ENCODE measurements around the gene CCNG2. TPM values are rescaled to one million over a fixed set of nuclear protein-coding genes. Genes with fewer than 3 reads are reported as not detected.
A peak's percentile ranks its signal among the peaks of the same experiment; 100 is the strongest.

Gene CCNG2
- total and polyA plus RNA-seq, 2 of the 13 experiments (the other 11 are each of a cell fraction or from before 2014, with no cell fraction given): 3.9 to 11.5 TPM

GRCh38 chr4:77156912-77157858 lies at the start of gene CCNG2 (continued):
- TF ChIP-seq FOXC1 (CRISPR knock-in tag; IDR thresholded peaks at IDR 0.05; ENCODE audit: borderline replicate concordance) (peak; percentile 67; the same call in 1 of the 2 replicates), ZNF891 (CRISPR knock-in tag; IDR thresholded peaks at IDR 0.05) (no peak), NAIF1 (CRISPR knock-in tag; IDR thresholded peaks at IDR 0.05; ENCODE audit: borderline replicate concordance) (0 out of 2 replicates have a peak, but pooled peaks have one; percentile 11), RBM39 (IDR thresholded peaks at IDR 0.05; ENCODE audit: low read depth, low read length, poor library complexity, severe bottlenecking) (peak; percentile 97), HNRNPLL (IDR thresholded peaks at IDR 0.05; ENCODE audit: low read depth, low read length, poor library complexity, severe bottlenecking) (peak; percentile 57), ZNF274 (CRISPR knock-in tag; IDR thresholded peaks at IDR 0.05) (no peak; the same call in 1 of the 2 replicates), ZNF552 (CRISPR knock-in tag; IDR thresholded peaks at IDR 0.05; ENCODE audit: borderline replicate concordance) (no peak; the same call in 1 of the 2 replicates), HOXA3 (CRISPR knock-in tag; IDR thresholded peaks at IDR 0.05) (peak; percentile 33; the same call in 1 of the 2 replicates), POLR2G (IDR thresholded peaks at IDR 0.05; ENCODE audit: low read depth, low read length) (peak; percentile 71), MXI1 (IDR thresholded peaks at IDR 0.05; ENCODE audit: borderline replicate concordance, low read depth, low read length) (peak; percentile 48; the same call in 1 of the 3 replicates), BORCS8-MEF2B (CRISPR knock-in tag; IDR thresholded peaks at IDR 0.05) (peak; percentile 86), YEATS4 (CRISPR knock-in tag; IDR thresholded peaks at IDR 0.05; ENCODE audit: borderline replicate concordance) (peak; percentile 96), ZBTB10 (CRISPR knock-in tag; IDR thresholded peaks at IDR 0.05; ENCODE audit: borderline replicate concordance) (0 out of 2 replicates have a peak, but pooled peaks have one; percentile 46), ZNF770 (CRISPR knock-in tag; IDR thresholded peaks at IDR 0.05) (peak; percentile 91)
- TF ChIP-seq, protein P1, sequence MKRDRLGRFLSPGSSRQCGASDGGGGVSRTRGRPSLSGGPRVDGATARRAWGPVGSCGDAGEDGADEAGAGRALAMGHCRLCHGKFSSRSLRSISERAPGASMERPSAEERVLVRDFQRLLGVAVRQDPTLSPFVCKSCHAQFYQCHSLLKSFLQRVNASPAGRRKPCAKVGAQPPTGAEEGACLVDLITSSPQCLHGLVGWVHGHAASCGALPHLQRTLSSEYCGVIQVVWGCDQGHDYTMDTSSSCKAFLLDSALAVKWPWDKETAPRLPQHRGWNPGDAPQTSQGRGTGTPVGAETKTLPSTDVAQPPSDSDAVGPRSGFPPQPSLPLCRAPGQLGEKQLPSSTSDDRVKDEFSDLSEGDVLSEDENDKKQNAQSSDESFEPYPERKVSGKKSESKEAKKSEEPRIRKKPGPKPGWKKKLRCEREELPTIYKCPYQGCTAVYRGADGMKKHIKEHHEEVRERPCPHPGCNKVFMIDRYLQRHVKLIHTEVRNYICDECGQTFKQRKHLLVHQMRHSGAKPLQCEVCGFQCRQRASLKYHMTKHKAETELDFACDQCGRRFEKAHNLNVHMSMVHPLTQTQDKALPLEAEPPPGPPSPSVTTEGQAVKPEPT (CRISPR knock-in tag; IDR thresholded peaks at IDR 0.05; ENCODE audit: low read depth): 0 out of 2 replicates have a peak, but pooled peaks have one; percentile 50
- TF ChIP-seq, protein P2, sequence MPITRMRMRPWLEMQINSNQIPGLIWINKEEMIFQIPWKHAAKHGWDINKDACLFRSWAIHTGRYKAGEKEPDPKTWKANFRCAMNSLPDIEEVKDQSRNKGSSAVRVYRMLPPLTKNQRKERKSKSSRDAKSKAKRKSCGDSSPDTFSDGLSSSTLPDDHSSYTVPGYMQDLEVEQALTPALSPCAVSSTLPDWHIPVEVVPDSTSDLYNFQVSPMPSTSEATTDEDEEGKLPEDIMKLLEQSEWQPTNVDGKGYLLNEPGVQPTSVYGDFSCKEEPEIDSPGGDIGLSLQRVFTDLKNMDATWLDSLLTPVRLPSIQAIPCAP (CRISPR knock-in tag; IDR thresholded peaks at IDR 0.05; ENCODE audit: low read depth): no peak
- TF ChIP-seq, protein P3, sequence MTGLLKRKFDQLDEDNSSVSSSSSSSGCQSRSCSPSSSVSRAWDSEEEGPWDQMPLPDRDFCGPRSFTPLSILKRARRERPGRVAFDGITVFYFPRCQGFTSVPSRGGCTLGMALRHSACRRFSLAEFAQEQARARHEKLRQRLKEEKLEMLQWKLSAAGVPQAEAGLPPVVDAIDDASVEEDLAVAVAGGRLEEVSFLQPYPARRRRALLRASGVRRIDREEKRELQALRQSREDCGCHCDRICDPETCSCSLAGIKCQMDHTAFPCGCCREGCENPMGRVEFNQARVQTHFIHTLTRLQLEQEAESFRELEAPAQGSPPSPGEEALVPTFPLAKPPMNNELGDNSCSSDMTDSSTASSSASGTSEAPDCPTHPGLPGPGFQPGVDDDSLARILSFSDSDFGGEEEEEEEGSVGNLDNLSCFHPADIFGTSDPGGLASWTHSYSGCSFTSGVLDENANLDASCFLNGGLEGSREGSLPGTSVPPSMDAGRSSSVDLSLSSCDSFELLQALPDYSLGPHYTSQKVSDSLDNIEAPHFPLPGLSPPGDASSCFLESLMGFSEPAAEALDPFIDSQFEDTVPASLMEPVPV (CRISPR knock-in tag; IDR thresholded peaks at IDR 0.05): peak; percentile 93

All from HepG2 (cell line).